Measurements from ENCODE around the gene TM2D3.
"Not testable (repeated sequence)": the region's sequence is repeated elsewhere in the genome, so short reads cannot be mapped to it uniquely, and the experiment has no call there.

Gene TM2D3

DNA sequence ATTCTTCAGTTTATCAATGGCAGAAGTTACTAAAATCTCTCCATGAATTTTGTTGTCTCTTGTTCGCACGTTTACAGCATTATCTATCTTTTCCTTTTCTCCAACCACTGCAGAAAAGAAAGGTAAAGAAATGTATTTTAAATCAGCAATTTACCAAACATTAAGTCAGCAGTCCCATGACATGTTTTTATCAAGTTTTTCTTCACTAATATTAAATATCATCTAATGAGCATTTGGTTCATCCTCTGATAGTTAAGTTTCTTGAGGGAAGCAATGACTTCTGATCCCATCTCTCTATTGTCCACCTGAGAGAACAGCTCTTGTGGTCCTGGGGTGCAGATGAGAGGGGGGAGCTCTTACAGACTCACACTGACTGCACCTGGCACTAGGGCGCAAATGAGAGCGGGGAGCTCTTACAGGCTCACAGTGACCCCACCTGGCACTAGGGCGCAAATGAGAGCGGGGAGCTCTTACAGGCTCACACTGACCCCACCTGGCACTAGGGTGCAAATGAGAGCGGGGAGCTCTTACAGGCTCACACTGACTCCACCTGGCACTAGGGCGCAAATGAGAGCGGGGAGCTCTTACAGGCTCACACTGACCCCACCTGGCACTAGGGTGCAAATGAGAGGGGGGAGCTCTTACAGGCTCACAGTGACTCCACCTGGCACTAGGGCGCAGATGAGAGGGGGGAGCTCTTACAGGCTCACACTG, 2.6 kb upstream of the TM2D3 start:
- not testable (repeated sequence) for DNase-seq

- no peak for DNase-seq
Observed at GRCh38 chr15:101654171-101654570, 2.0 kb upstream of the TM2D3 start.

- no peak for DNase-seq
Observed at GRCh38 chr15:101652786-101653430, 727 bp upstream of the TM2D3 start.

GRCh38 chr15:101651554-101652097, 555 bp downstream of the TM2D3 start:
- DNase-seq, result no peak

GRCh38 chr15:101650145-101650544, 2.0 kb downstream of the TM2D3 start:
- no peak for DNase-seq

- DNase-seq, result no peak
Observed at GRCh38 chr15:101648356-101648755, 3.8 kb downstream of the TM2D3 start.

DNA sequence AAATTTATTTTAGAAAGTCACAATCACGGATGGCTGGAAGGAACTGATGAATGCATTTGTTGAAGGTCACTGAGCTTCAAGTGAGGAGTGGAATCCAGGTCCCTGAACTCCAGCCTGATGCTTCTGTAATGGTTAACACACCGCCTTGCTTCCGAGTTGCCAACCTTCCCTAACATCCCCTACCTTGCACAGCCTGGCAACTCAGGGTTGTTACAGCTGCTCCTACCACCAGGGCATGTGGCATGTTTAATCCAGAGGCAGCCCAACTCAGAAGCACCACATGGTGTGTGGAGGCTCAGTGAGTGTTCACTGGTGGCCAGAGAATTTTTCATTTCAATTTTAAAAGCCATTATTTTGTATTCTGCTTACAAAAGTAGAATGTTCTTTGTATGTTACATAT, 4.9 kb downstream of the TM2D3 start:
- no peak for DNase-seq

DNA sequence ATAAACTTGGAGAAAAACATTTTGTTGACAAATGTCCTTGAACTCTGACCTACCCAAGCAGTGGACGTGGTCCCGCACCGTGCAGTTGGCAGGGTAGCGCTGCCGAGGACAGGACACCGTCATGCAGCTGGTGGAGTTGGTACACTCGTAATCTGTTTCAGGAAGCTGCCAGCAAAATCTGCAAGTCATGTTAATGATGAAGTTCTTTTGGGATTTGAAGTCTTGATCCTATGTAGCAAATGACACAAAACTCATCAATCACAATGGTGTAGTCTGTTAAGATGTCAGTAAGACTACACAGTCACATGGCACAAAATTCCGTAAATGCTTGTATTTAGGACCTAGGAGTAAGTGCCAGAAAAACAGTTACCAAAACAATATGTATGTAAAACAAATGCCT, 5.5 kb downstream of the TM2D3 start:
- DNase-seq, result no peak

DNA sequence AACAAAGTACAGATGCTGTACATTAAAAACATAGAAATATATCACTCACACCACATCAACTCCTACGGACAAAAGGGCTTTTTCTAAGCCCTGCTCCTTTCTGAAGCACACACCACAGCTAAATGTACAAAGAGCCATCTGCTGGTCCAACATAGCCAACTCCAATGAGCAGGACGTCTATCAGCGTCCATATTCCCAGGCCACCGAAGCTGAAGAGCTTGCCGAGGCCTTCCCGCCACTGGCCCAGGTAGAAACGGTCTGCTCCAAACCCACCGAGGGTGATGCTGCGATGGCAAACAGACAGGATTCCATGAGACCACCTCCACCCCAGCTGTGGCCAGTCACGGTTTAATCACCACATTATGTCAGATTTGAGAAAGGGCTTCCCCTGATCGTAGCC, 9.8 kb downstream of the TM2D3 start:
- no peak for DNase-seq

- no peak for DNase-seq
Observed at GRCh38 chr15:101641894-101642293, 10.3 kb downstream of the TM2D3 start.

DNA sequence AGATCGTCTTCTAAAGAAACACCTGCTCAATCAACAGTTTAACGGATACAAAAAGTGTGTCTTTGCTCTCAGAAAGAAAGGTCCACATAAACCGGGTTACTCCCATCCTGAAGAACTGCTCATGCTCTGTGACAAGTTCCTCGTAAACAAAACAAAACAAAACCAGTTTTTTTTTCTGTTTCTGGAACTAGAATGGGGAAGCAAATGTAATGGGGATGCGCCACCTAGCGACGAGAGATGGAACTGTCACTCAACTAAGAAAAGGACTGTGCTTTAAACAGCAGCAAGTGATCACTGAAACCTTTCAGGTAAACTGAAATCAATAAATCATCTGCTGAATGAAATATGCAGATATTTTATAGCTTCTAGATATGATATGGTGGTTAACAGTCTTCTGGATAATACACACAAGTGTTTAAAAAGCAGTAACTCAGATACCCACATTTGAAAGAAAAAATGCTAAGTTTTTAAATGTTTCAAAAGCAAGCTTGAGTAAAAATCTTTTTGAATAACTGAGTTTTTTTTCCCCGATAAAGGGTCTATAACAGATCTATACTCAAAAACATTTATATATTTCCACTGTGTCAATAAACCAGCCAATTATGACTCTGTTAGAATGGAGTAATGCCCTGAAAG, 10.9 kb downstream of the TM2D3 start:
- DNase-seq, result peak; percentile 24

- no peak for DNase-seq
Observed at GRCh38 chr15:101639667-101640066, 12.5 kb downstream of the TM2D3 start.

DNA sequence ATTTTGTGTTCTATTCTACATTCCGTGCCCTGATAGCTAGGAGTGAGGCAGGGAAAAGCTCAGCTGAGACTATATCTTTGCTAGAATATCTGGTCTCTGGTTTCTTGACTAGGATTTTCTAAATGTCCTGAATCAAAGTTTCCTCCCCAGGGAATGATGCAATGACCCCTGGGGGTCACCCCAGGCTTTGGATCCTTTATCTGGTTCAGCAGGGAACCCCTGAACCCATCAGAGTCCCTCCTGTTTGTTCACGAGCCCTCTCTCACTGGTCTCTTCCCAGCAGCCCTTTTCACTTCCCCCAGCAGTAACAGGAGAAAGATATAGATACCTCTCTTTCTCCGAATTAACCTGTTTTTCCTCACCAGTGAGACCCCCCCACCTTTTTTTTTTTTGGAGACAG, 14.3 kb downstream of the TM2D3 start:
- DNase-seq, result no peak

DNA sequence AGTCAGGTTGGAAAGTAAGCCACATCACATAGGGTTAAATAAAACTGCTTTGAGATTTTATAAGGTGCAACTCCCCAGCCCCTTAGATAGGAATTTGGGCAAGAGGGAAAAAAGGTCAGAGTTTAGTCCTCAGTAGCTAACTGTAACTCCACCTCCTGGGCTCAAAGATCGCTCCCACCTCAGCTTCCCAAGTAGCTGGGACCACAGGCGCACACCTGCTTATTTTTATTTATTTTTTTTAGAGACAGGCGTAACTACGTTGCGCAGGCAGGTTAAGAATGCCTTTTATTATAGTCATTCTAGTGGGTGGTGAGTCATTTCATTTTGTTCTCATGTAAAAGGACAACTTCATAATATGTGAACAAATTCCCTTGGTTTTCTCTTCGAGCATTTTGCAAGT, 14.7 kb downstream of the TM2D3 start:
- DNase-seq, result no peak

- DNase-seq, result no peak
Observed at GRCh38 chr15:101637038-101637437, 15.1 kb downstream of the TM2D3 start.

DNA sequence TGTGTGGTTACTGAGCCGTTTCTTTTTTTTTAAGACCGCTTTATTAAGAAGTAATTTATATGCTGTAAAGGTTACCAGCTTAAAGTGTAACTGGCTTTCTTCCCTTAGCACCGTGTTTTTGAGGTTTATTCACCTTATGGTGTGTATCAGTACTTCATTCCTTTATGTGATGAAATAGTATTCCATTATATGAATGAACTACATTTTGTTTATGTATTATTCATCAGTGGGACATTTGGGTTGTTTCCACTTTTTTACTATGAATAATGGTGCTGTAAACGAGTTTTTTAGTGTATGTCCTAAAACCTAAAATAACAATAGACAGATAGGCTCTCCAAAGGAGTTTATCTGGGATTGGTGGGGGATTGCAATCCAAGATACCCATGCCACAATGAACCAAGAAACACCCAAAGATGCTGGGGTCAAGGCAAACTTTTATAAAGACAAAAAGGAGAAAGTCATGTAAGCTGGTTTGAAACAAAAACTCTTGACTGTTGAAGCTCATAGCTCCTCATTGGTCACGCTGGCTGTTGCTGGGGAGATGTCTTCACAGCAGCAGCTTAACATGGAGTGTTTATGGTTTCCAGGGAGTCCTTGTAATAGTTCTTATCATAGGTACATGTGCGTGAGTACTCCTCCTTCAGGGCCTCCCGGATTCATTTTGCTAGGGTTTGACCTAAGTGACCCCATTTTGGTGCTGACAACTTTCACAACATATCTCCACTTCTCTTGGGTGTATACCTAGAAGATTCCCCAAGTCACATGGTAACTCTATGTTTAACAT, 16.0 kb downstream of the TM2D3 start:
- DNase-seq, result no peak

DNA sequence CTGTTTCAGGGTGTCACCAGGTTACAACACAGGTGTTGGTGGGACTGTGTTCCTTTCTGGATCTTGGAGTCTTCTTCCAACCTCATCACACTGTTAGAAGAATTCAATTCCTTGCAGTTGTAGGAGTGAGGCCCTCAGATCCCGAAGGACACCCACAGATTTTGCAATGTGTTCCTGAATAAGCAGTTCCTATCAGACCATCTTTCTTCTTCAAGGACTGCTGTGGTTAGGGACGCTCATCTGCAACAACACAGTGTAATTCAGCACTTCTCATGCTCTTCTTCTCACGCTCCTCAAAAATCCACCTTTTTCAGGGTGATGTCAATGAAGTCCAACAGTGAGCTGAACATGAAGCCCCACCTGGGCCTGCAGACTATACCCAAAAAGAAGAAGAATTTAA, 18.8 kb downstream of the TM2D3 start:
- DNase-seq, result no peak

- not testable (repeated sequence) for DNase-seq
Observed at GRCh38 chr15:101626729-101627128, 25.5 kb downstream of the TM2D3 start.

DNA sequence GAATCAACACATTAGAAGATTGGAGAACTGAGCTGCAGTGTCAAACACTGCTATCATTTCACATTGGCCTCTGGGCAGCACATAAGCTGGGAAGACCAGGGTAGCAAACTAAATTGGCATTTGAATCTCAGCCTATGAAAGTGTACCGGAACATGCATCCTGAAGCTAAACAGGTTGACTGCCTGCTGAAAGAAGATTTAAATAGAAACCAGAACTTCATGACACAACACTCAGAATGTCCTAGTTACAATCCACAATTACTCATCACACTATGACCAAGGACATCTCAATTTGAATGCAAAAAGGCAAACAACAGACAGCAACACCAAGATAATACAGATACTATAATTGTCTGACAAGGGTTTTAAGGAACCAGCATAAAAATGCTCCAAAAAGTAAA, 26.2 kb downstream of the TM2D3 start:
- DNase-seq, result no peak

DNA sequence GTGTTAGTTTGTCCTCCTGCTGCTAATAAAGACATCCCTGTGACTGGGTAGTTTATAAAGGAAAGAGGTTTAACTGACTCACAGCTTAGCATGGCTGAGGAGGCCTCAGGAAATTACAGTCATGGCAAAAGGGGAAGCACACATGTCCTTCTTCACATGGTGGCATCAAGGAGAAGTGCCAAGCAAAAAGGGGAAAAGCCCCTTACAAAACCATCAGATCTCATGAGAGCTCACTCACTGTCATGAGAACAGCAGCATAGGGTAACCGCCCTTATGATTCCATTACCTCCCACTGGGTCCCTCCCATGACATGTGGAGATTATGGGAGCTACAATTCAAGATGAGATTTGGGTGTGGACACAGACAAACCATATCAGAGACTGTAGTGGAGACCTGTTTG, 27.0 kb downstream of the TM2D3 start:
- peak; percentile 55 for DNase-seq

DNA sequence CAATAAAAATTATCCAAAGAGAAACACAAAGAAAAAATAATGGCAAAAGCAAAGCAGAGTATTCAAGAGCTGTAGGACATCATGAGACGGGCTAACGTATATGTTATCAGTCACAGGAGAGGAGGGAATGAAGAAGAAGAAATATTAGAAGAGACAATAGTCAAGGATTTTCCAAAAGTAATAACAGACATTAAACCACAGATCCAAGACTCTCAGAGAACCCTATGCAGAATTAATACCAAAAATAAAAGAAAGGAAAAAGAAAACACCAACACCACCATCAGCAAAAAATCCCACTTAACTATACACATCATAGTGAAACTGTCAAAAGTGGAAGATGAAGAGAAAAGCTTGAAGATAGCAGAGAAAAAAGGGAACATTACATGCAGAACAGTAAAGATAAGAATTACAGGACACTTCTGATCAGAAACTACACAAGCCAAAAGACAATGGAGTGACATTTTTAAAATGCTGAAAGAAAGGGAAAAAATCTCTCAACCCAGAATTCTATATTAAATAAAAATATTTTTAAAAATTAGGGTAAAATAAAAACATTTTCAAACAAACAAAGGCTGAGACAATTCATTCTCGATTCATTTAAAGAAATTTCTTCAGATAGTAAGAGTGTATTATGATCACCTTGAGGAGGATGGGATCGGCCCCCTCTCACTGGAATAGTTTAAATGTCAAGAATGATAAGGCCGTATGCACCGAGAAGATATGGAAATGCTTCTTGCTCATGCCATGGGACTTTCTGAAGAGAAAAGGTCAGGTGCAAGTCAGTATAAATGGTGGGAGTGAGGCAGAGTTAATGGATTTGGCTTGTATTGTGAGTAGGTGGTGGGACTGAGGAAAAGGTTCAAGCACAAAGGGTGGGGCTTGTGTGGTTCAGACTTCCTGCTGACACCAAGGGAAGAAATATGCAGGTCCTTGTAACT, 28.5 kb downstream of the TM2D3 start:
- DNase-seq, result no peak

DNA sequence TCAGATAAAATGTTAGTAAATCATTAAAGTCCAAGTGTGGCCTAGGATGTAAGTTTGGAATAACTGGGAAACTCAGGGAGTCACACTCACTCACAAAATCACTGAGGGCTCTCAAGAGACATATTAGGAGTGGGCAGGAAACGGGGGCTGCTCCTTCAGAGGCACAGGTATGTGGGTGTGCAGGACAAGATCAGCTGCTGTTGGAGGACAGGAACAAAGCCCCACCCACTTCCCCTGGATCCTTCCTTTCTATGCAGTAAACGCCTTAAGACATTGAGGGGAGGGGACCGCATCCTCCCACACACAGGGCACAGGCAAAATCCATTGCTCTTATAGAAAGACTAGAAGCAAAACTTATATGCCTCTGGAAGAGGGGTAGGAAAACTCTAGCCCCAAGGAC, 30.2 kb downstream of the TM2D3 start:
- no peak for DNase-seq
